ENCODE results near the gene EIF4E1B. TPM values are rescaled to one million over a fixed set of nuclear protein-coding genes. Genes with fewer than 3 reads are reported as not detected.

EIF4E1B gene
- total and polyA plus RNA-seq, 2 donors (not counting 1 experiment from before 2014, with no cell fraction given): not detected

DNA sequence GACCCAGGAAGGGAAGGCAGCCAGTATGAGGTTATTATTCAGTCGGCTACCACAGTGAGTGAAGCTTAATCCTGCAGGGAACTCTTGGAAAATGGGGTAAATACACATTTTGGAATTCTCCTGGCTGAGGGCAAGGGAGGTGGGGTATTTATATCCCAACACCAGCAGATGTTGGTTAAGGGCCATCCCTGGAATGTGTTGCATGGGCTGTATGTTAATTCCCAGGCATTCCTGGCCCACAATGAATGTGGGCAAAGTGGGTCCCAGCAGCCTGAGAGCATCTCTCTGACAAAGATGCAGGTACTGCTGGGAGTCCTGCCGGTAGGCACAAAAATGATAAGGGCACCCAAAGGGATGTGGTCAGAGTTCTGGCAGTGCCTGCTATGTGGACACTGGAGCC lies 17.6 kb upstream of the EIF4E1B start:
- Histone ChIP-seq H3K4me1 (ENCODE audit: control insufficient read depth, extremely low read depth, insufficient read depth, low read length) (peaks cover 30% of the 10 kb centered on the region), H3K36me3 (ENCODE audit: control insufficient read depth, insufficient read depth, low read length) (no peaks in the 10 kb centered on the region), H3K27ac (ENCODE audit: insufficient read depth, low read length) (no peak overlapping the region), H3K4me3 (replicated peaks in 1 of 4; ENCODE audit: control extremely low read depth in 1 of 4, insufficient read depth in 1 of 4, low read depth in 3 of 4, low read length in 4 of 4) (no peak overlapping the region), H2AFZ (ENCODE audit: low read length) (no peak overlapping the region), H3K4me2 (ENCODE audit: extremely low read depth, insufficient read depth, low read length) (no peak overlapping the region), H4K20me1 (ENCODE audit: control insufficient read depth, extremely low read depth, insufficient read depth, low read length) (no peaks in the 10 kb centered on the region), H3K9ac (ENCODE audit: insufficient read depth, low read length) (no peak overlapping the region), H3K27me3 (ENCODE audit: control insufficient read depth, insufficient read depth, low read length) (no peaks in the 10 kb centered on the region), H3K79me2 (ENCODE audit: control insufficient read depth, insufficient read depth, low read length) (no peaks in the 10 kb centered on the region), H3K9me3 (ENCODE audit: control insufficient read depth, insufficient read depth, low read depth, low read length) (no peaks in the 10 kb centered on the region)
- TF ChIP-seq EZH2 (IDR thresholded peaks at IDR 0.05; ENCODE audit: low read length, missing control alignments) (no peak), CTCF (conservative IDR thresholded peaks at IDR 0.05 in 1 of 2, IDR thresholded peaks at IDR 0.05 in 1 of 2; ENCODE audit: low read depth in 1 of 2, low read length in 2 of 2) (no peak)
- DNase-seq (ENCODE audit: low read depth in 2 of 2): no peak

DNA sequence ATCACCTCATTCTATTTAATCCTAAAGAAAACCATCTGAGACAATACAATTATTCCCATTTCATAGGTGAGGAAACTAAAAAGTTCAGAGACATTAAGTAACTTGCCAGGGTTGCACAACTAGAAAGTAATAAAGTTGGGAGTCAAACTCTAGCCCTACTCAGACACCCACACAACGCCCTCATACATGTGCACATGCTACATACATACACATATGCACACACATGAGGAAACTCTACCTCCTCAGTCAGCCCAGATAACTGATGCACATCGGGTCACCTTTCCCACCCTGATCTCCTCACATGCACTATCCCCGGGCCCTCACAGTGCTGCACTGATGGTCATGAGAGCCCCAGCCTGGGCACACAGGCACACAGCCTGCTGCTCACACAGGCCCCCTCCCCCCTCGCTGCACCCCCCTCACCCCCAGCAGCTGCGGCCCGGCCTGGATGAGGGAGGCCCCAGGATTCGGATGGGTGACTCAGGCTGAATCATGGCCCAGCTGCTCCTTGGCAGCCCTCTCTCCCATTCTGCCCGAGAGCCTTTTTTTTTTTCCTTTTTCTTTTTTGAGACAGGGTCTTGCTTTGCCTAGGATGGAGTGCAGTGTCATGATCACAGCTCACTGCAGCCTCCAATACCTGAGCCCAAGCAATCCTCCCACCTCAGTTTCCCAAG lies 15.5 kb upstream of the EIF4E1B start:
- H3K4me3 ChIP-seq (replicated peaks in 1 of 4; ENCODE audit: control extremely low read depth in 1 of 4, insufficient read depth in 1 of 4, low read depth in 3 of 4, low read length in 4 of 4): no peak overlapping the region
- H3K36me3 ChIP-seq (ENCODE audit: control insufficient read depth, insufficient read depth, low read length): no peaks in the 10 kb centered on the region
- H2AFZ ChIP-seq (ENCODE audit: low read length): no peak overlapping the region
- H3K9me3 ChIP-seq (ENCODE audit: control insufficient read depth, insufficient read depth, low read depth, low read length): no peaks in the 10 kb centered on the region
- H4K20me1 ChIP-seq (ENCODE audit: control insufficient read depth, extremely low read depth, insufficient read depth, low read length): no peaks in the 10 kb centered on the region
- no peak overlapping the region for H3K9ac ChIP-seq (ENCODE audit: insufficient read depth, low read length)
- TF ChIP-seq EZH2 (IDR thresholded peaks at IDR 0.05; ENCODE audit: low read length, missing control alignments) (no peak), CTCF (conservative IDR thresholded peaks at IDR 0.05 in 1 of 2, IDR thresholded peaks at IDR 0.05 in 1 of 2; ENCODE audit: low read depth in 1 of 2, low read length in 2 of 2) (no peak)
- no peaks in the 10 kb centered on the region for H3K79me2 ChIP-seq (ENCODE audit: control insufficient read depth, insufficient read depth, low read length)
- peak overlapping the region; percentile 29 for H3K27ac ChIP-seq (ENCODE audit: insufficient read depth, low read length)
- peaks cover 4% of the 10 kb centered on the region for H3K27me3 ChIP-seq (ENCODE audit: control insufficient read depth, insufficient read depth, low read length)
- H3K4me1 ChIP-seq (ENCODE audit: control insufficient read depth, extremely low read depth, insufficient read depth, low read length): peaks cover 30% of the 10 kb centered on the region
- H3K4me2 ChIP-seq (ENCODE audit: extremely low read depth, insufficient read depth, low read length): peak overlapping the region; percentile 33
- peak; percentile 76 to 82 for DNase-seq (ENCODE audit: low read depth in 2 of 2)

GRCh38 chr5:176616511-176616910 lies 14.0 kb upstream of the EIF4E1B start:
- Histone ChIP-seq H3K27ac (ENCODE audit: insufficient read depth, low read length) (no peak overlapping the region), H3K79me2 (ENCODE audit: control insufficient read depth, insufficient read depth, low read length) (no peaks in the 10 kb centered on the region), H3K27me3 (ENCODE audit: control insufficient read depth, insufficient read depth, low read length) (peaks cover 13% of the 10 kb centered on the region), H3K9me3 (ENCODE audit: control insufficient read depth, insufficient read depth, low read depth, low read length) (no peaks in the 10 kb centered on the region), H3K4me3 (replicated peaks in 1 of 4; ENCODE audit: control extremely low read depth in 1 of 4, insufficient read depth in 1 of 4, low read depth in 3 of 4, low read length in 4 of 4) (no peak overlapping the region), H3K9ac (ENCODE audit: insufficient read depth, low read length) (no peak overlapping the region), H4K20me1 (ENCODE audit: control insufficient read depth, extremely low read depth, insufficient read depth, low read length) (no peaks in the 10 kb centered on the region), H2AFZ (ENCODE audit: low read length) (no peak overlapping the region), H3K4me1 (ENCODE audit: control insufficient read depth, extremely low read depth, insufficient read depth, low read length) (peaks cover 34% of the 10 kb centered on the region), H3K4me2 (ENCODE audit: extremely low read depth, insufficient read depth, low read length) (no peak overlapping the region), H3K36me3 (ENCODE audit: control insufficient read depth, insufficient read depth, low read length) (no peaks in the 10 kb centered on the region)
- TF ChIP-seq EZH2 (IDR thresholded peaks at IDR 0.05; ENCODE audit: low read length, missing control alignments) (no peak), CTCF (conservative IDR thresholded peaks at IDR 0.05 in 1 of 2, IDR thresholded peaks at IDR 0.05 in 1 of 2; ENCODE audit: low read depth in 1 of 2, low read length in 2 of 2) (no peak)
- no peak for DNase-seq (ENCODE audit: low read depth in 2 of 2)
